ENCODE results near the gene LRIG3. TPM values are rescaled to one million over a fixed set of nuclear protein-coding genes. Genes with fewer than 3 reads are reported as not detected.
"Not testable (repeated sequence)": the region's sequence is repeated elsewhere in the genome, so short reads cannot be mapped to it uniquely, and the experiment has no call there.

LRIG3 gene
- total RNA-seq, 2 donors from 2014 or later = not detected

- H3K9me3 ChIP-seq (ENCODE audit: control insufficient read depth, low read length, poor library complexity, severe bottlenecking) = no peaks in the 10 kb centered on the region
- DNase-seq = no peak
- ATAC-seq = no peak
- no peaks in the 10 kb centered on the region for H3K4me1 Mint-ChIP-seq
- H3K27me3 Mint-ChIP-seq = no peaks in the 10 kb centered on the region
- H3K36me3 Mint-ChIP-seq (ENCODE audit: low read depth) = peaks cover 2% of the 10 kb centered on the region
- H3K27ac Mint-ChIP-seq = no peak overlapping the region
- H3K4me3 Mint-ChIP-seq = no peak overlapping the region
Observed at GRCh38 chr12:58884916-58885315, 35.4 kb downstream of the LRIG3 start.

DNA sequence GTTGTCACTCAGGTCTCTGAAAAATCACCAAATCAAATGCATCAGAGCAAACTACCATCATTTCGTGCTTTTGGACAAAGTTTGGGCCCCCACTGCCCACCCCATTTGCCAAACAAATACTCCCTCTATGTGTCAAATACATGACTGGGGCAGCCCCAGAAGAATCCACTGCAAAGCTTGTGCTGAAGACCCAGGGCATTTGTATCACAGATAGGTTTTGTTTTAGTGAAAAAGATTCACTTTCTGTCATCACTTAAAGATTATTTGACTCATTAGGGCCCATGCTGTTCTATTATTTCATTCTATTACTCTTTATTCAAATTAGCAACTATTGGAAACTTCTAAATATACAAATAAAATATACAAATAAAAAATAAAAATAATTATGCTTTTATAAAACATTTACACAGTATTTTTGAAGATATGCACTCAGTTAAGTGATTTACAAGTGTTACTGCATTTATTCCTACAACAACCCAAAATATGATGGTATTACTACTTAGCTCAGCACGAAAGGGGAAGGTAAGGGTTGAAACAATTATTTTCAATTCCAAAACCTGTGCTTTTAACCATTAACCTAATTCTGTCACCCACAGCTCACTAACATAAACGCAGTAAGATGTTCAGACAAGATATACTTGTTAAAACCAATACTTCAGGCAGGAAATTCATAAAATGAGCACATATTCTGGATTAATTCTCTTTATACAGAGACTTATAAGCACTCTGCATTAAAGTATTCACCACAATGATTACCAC is 36.5 kb downstream of the LRIG3 start:
- H3K4me3 Mint-ChIP-seq = no peak overlapping the region
- no peaks in the 10 kb centered on the region for H3K4me1 Mint-ChIP-seq
- no peak overlapping the region for H3K27ac Mint-ChIP-seq
- DNase-seq (no peak), ATAC-seq (no peak)
- no peaks in the 10 kb centered on the region for H3K9me3 ChIP-seq (ENCODE audit: control insufficient read depth, low read length, poor library complexity, severe bottlenecking)
- H3K27me3 Mint-ChIP-seq = no peaks in the 10 kb centered on the region
- H3K36me3 Mint-ChIP-seq (ENCODE audit: low read depth) = peaks cover 2% of the 10 kb centered on the region

GRCh38 chr12:58882826-58883225 is 37.5 kb downstream of the LRIG3 start:
- Mint-ChIP-seq H3K27ac (no peak overlapping the region), H3K4me3 (no peak overlapping the region), H3K36me3 (ENCODE audit: low read depth) (peaks cover 2% of the 10 kb centered on the region), H3K4me1 (no peaks in the 10 kb centered on the region), H3K27me3 (no peaks in the 10 kb centered on the region)
- H3K9me3 ChIP-seq (ENCODE audit: control insufficient read depth, low read length, poor library complexity, severe bottlenecking) = no peaks in the 10 kb centered on the region
- ATAC-seq = no peak
- DNase-seq = no peak

DNA sequence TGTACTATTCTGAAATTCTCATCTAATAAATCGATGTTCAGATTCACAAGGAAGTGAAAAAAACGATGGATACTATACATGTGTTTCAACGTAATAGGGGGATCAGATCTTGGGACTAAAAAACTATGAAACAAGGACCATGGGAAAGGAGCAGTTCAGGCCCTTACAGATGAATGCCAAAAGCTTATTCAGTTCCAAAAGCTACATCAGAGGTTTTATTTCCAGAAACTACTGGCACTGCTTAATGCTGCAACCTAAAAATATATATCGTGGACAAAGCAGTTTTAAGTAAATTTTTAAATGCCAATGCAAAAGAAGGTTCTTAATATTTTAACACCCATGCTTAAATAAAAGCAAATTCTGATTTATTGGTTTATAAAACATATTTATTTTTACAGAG is 38.5 kb downstream of the LRIG3 start:
- no peaks in the 10 kb centered on the region for H3K9me3 ChIP-seq (ENCODE audit: control insufficient read depth, low read length, poor library complexity, severe bottlenecking)
- Mint-ChIP-seq H3K27ac (no peak overlapping the region), H3K27me3 (no peaks in the 10 kb centered on the region), H3K4me3 (no peak overlapping the region), H3K4me1 (no peaks in the 10 kb centered on the region), H3K36me3 (ENCODE audit: low read depth) (peaks cover 2% of the 10 kb centered on the region)
- DNase-seq (no peak), ATAC-seq (no peak)

GRCh38 chr12:58880639-58881038 is 39.7 kb downstream of the LRIG3 start:
- Mint-ChIP-seq H3K27ac (no peak overlapping the region), H3K4me1 (no peaks in the 10 kb centered on the region)

DNA sequence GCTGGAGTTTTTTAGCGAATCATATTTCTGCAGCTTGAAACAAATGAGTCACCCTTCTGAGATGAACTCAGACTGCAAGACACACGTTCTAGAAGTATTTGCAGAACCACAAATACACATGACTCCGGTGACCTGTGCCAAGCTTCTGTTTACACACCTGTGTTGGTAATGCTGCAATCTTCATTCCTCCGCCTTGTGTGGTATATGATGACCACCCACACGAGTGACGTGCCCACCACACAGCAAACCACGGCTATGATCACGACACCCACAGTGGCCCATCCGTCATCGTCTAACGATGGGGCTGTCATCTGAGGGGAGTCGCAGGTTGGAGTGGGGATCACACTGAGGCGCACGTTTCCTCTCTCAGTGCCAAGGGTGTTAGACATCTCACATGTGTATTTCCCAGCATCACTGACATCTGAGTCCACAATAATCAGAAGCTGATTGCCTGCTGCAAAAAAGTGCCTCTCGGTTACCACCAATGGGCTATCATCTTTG is 43.0 kb downstream of the LRIG3 start:
- no peak for DNase-seq
- Mint-ChIP-seq H3K27ac (no peak overlapping the region), H3K27me3 (no peaks in the 10 kb centered on the region), H3K36me3 (ENCODE audit: low read depth) (peaks cover 2% of the 10 kb centered on the region), H3K4me3 (no peak overlapping the region), H3K4me1 (no peaks in the 10 kb centered on the region)
- ATAC-seq = no peak
- H3K9me3 ChIP-seq (ENCODE audit: control insufficient read depth, low read length, poor library complexity, severe bottlenecking) = no peaks in the 10 kb centered on the region

More at GRCh38 chr12:58880639-58881038, 39.7 kb downstream of the LRIG3 start:
- DNase-seq = no peak
- ATAC-seq = no peak
- no peaks in the 10 kb centered on the region for H3K9me3 ChIP-seq (ENCODE audit: control insufficient read depth, low read length, poor library complexity, severe bottlenecking)
- Mint-ChIP-seq H3K4me3 (no peak overlapping the region), H3K27me3 (no peaks in the 10 kb centered on the region), H3K36me3 (ENCODE audit: low read depth) (peaks cover 2% of the 10 kb centered on the region)

DNA sequence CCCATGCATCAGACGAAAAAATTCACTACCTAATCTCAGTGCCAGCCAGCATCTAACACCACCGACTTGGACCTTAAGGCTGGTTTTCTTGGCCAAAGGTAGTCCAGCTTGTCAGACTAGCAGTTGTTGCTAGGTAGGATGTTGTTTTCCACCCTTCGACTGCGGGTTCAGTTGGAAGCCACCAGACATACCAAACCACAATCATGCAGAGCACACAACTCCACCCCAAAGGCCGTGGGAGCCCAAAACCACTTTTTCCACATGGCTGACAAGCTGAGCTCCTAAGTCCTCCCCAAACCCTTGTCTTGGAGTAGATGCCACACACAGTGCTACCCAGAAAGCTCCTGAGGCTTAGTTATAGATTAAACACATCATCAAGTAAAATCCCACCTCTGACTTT is 46.8 kb downstream of the LRIG3 start:
- H3K9me3 ChIP-seq (ENCODE audit: control insufficient read depth, low read length, poor library complexity, severe bottlenecking) = no peaks in the 10 kb centered on the region
- no peak overlapping the region for H3K27ac Mint-ChIP-seq
- H3K4me3 Mint-ChIP-seq = no peak overlapping the region
- H3K4me1 Mint-ChIP-seq = no peaks in the 10 kb centered on the region
- no peaks in the 10 kb centered on the region for H3K36me3 Mint-ChIP-seq (ENCODE audit: low read depth)
- H3K27me3 Mint-ChIP-seq = no peaks in the 10 kb centered on the region
- DNase-seq (no peak), ATAC-seq (no peak)

DNA sequence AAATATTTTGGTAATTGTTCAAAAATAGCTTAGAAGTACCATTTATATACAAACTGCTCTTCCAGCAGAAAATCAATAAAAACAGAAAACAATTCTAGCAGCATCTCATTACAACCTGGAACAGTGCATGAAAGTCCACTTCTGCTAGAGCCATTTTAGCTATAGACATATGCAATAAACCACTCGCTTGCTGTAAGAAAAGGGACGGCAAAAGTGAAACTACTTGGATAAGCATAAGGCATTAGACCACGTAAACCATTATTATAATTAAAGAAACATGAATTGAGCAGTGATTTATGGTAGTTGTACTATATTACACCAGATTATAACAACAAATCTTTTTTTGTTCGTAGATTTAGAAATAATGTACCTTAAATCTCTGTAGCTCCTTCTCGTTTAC is 48.7 kb downstream of the LRIG3 start:
- Mint-ChIP-seq H3K4me3 (no peak overlapping the region), H3K27me3 (no peaks in the 10 kb centered on the region), H3K4me1 (no peaks in the 10 kb centered on the region), H3K27ac (no peak overlapping the region), H3K36me3 (ENCODE audit: low read depth) (no peaks in the 10 kb centered on the region)
- DNase-seq (no peak), ATAC-seq (no peak)
- no peaks in the 10 kb centered on the region for H3K9me3 ChIP-seq (ENCODE audit: control insufficient read depth, low read length, poor library complexity, severe bottlenecking)

DNA sequence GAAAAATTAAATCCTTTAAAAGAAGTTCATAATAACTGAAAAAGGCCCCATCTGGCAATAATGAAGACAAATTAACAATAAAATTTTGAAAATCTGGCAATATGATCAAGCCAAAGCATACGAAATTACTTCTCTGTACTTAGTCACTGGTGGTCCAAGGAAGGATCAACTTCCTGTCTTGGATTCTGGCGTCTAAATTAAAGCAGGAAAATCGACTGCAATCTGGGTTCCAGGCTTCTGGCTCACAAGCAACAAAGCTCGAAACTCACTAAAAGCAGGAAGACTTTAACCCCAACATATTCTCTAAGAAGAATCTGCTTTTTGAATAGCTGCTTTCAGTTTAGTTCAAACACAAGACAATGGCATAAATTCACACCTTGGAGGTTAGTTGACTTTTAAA is 49.7 kb downstream of the LRIG3 start:
- Mint-ChIP-seq H3K27me3 (no peaks in the 10 kb centered on the region), H3K36me3 (ENCODE audit: low read depth) (no peaks in the 10 kb centered on the region)
- DNase-seq = no peak

DNA sequence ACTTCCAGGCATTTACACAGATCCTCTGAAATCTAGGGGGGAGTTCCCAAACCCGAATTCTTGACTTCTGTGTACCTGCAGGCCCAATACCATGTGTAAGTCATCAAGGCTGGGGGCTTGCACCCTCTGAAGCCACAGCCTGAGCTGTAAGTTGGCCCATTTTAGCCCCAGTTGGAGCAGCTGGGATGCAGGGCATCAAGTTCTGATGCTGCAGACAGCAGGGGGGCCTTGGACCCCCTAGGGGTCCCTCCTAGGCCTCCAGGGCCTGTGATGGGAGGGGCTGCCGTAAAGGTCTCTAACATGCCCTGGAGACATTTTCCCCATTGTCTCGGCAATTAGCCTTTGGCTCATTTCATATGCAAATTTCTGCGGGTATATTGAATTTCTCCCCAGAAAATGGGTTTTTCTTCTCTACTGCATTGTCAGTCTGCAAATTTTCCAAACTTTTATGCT is 59.5 kb downstream of the LRIG3 start:
- no peak for DNase-seq
- Mint-ChIP-seq H3K27ac (no peak overlapping the region), H3K27me3 (no peaks in the 10 kb centered on the region), H3K4me3 (no peak overlapping the region), H3K4me1 (no peaks in the 10 kb centered on the region), H3K36me3 (ENCODE audit: low read depth) (no peaks in the 10 kb centered on the region)
- no peaks in the 10 kb centered on the region for H3K9me3 ChIP-seq (ENCODE audit: control insufficient read depth, low read length, poor library complexity, severe bottlenecking)
- no peak for ATAC-seq

More for the DNA sequence above, 49.7 kb downstream of the LRIG3 start:
- no peaks in the 10 kb centered on the region for H3K9me3 ChIP-seq (ENCODE audit: control insufficient read depth, low read length, poor library complexity, severe bottlenecking)
- Mint-ChIP-seq H3K27ac (no peak overlapping the region), H3K4me1 (no peaks in the 10 kb centered on the region), H3K4me3 (no peak overlapping the region)
- no peak for ATAC-seq

GRCh38 chr12:58860056-58860787 is 60.1 kb downstream of the LRIG3 start:
- no peaks in the 10 kb centered on the region for H3K9me3 ChIP-seq (ENCODE audit: control insufficient read depth, low read length, poor library complexity, severe bottlenecking)
- DNase-seq = no peak
- H3K4me1 Mint-ChIP-seq = no peaks in the 10 kb centered on the region
- H3K36me3 Mint-ChIP-seq (ENCODE audit: low read depth) = no peaks in the 10 kb centered on the region
- H3K27me3 Mint-ChIP-seq = no peaks in the 10 kb centered on the region
- no peak for ATAC-seq
- no peak overlapping the region for H3K4me3 Mint-ChIP-seq
- no peak overlapping the region for H3K27ac Mint-ChIP-seq

DNA sequence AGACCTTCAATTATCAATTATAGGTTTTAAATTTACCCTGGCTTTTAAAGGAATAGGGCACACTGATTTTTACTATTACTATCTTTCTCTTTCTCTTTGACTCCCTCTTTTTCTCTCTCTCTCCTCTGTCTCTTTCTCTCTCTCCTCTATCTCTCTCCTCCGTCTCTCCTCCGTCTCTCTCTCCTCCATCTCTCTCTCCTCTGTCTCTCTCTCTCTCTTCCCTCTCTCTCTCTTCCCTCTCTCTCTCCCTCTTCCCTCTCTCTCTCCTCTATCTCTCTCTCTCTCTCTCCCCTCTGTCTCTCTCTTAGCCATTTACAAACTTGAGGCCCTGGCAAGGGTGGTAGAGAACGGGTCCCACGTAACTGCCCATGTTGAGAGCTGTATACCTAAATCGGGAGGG is 62.3 kb downstream of the LRIG3 start:
- H3K9me3 ChIP-seq (ENCODE audit: control insufficient read depth, low read length, poor library complexity, severe bottlenecking) = no peaks in the 10 kb centered on the region
- Mint-ChIP-seq H3K4me1 (no peaks in the 10 kb centered on the region), H3K27ac (no peak overlapping the region), H3K27me3 (no peaks in the 10 kb centered on the region), H3K36me3 (ENCODE audit: low read depth) (no peaks in the 10 kb centered on the region), H3K4me3 (no peak overlapping the region)
- ATAC-seq = no peak
- DNase-seq = no peak

- not testable (repeated sequence) for H3K9me3 ChIP-seq (ENCODE audit: control insufficient read depth, low read length, poor library complexity, severe bottlenecking); H3K36me3 Mint-ChIP-seq (ENCODE audit: low read depth); H3K4me1 Mint-ChIP-seq; DNase-seq; ATAC-seq; H3K4me3 Mint-ChIP-seq; H3K27me3 Mint-ChIP-seq; H3K27ac Mint-ChIP-seq
Observed at GRCh38 chr12:58857206-58857605, 63.1 kb downstream of the LRIG3 start.
